ENCODE results near the gene COL4A2. TPM values are rescaled to one million over a fixed set of nuclear protein-coding genes. Genes with fewer than 3 reads are reported as not detected.

COL4A2 gene
- polyA plus RNA-seq, 1 experiment: 886 TPM

- H3K36me3 ChIP-seq (ENCODE audit: control insufficient read depth, insufficient read depth, low read length): no peaks in the 10 kb centered on the region
- ChIA-PET POLR2A (interaction anchor here (0.8 kb wide), 1 partner anchor 31 kb away, joined by 3 read pairs; no protein-coding TSS in a partner anchor), CTCF (interaction anchor here (1.2 kb wide), 1 partner anchor 11 kb away, joined by 3 read pairs; no protein-coding TSS in a partner anchor)
- H3K4me3 ChIP-seq (ENCODE audit: low read depth, low read length): no peak overlapping the region
- TF ChIP-seq, protein P1, sequence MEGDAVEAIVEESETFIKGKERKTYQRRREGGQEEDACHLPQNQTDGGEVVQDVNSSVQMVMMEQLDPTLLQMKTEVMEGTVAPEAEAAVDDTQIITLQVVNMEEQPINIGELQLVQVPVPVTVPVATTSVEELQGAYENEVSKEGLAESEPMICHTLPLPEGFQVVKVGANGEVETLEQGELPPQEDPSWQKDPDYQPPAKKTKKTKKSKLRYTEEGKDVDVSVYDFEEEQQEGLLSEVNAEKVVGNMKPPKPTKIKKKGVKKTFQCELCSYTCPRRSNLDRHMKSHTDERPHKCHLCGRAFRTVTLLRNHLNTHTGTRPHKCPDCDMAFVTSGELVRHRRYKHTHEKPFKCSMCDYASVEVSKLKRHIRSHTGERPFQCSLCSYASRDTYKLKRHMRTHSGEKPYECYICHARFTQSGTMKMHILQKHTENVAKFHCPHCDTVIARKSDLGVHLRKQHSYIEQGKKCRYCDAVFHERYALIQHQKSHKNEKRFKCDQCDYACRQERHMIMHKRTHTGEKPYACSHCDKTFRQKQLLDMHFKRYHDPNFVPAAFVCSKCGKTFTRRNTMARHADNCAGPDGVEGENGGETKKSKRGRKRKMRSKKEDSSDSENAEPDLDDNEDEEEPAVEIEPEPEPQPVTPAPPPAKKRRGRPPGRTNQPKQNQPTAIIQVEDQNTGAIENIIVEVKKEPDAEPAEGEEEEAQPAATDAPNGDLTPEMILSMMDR (IDR thresholded peaks at IDR 0.05; ENCODE audit: insufficient read depth, low read depth, low read length): no peak
- no peak for DNase-seq (ENCODE audit: low read depth)
- H3K27me3 ChIP-seq (ENCODE audit: control insufficient read depth, insufficient read depth, low read length): no peaks in the 10 kb centered on the region
Observed at GRCh38 chr13:110339263-110339662, 32.2 kb downstream of the COL4A2 start.

DNA sequence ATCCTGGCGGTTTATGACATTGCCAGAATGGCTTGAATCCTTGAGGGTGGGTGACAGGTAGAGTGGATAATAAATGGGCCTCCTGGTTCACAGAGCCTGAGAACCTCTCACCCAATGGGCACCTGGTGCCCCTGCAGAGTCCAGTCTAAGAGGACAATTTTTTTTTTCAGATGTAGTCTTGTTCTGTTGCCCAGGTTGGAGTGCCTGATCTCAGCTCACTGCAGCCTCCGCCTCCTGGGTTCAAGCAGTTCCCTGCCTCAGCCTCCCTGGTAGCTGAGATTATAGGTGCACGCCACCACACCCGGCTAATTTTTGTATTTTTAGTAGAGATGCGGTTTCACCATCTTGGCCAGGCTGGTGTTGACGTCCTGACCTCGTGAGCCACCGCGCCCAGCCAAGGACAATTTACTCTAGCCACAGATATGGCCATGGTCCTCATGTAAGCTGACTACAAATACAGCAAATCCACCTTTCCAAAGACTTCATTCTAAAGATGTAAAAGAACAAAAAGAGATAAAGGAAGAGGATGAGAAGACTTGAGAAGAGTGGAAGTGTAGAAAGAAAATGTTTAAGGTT, 33.0 kb downstream of the COL4A2 start:
- no peak for DNase-seq (ENCODE audit: low read depth)
- Histone ChIP-seq H3K36me3 (ENCODE audit: control insufficient read depth, insufficient read depth, low read length) (no peaks in the 10 kb centered on the region), H3K4me3 (ENCODE audit: low read depth, low read length) (no peak overlapping the region), H3K27me3 (ENCODE audit: control insufficient read depth, insufficient read depth, low read length) (no peaks in the 10 kb centered on the region)
- POLR2A ChIA-PET: interaction anchor here (0.8 kb wide), 1 partner anchor 32 kb away, joined by 3 read pairs; no protein-coding TSS in a partner anchor
- TF ChIP-seq, protein P1 (IDR thresholded peaks at IDR 0.05; ENCODE audit: insufficient read depth, low read depth, low read length): no peak
- CTCF ChIA-PET: interaction anchor here (0.9 to 1.3 kb wide), 2 partner anchors 89 to 118 kb away, joined by 3 read pairs; no protein-coding TSS in a partner anchor

GRCh38 chr13:110340812-110341444, 33.8 kb downstream of the COL4A2 start:
- POLR2A ChIA-PET: no interaction called here
- CTCF ChIA-PET: interaction anchor here (0.9 to 1.5 kb wide), 3 partner anchors 90 to 119 kb away, joined by 3 to 4 read pairs (median 3); no protein-coding TSS in a partner anchor
- Histone ChIP-seq H3K36me3 (ENCODE audit: control insufficient read depth, insufficient read depth, low read length) (no peaks in the 10 kb centered on the region), H3K27me3 (ENCODE audit: control insufficient read depth, insufficient read depth, low read length) (no peaks in the 10 kb centered on the region), H3K4me3 (ENCODE audit: low read depth, low read length) (no peak overlapping the region)
- no peak for DNase-seq (ENCODE audit: low read depth)
- TF ChIP-seq, protein P1 (IDR thresholded peaks at IDR 0.05; ENCODE audit: insufficient read depth, low read depth, low read length): no peak

GRCh38 chr13:110341445-110342244, 34.6 kb downstream of the COL4A2 start:
- ChIA-PET CTCF (interaction anchor here (1.5 kb wide), 1 partner anchor 94 kb away, joined by 4 read pairs; no protein-coding TSS in a partner anchor), POLR2A (no interaction called here)
- TF ChIP-seq, protein P1 (IDR thresholded peaks at IDR 0.05; ENCODE audit: insufficient read depth, low read depth, low read length): no peak
- H3K4me3 ChIP-seq (ENCODE audit: low read depth, low read length): no peak overlapping the region
- H3K36me3 ChIP-seq (ENCODE audit: control insufficient read depth, insufficient read depth, low read length): no peaks in the 10 kb centered on the region
- DNase-seq (ENCODE audit: low read depth): no peak
- no peaks in the 10 kb centered on the region for H3K27me3 ChIP-seq (ENCODE audit: control insufficient read depth, insufficient read depth, low read length)

GRCh38 chr13:110342474-110342873, 35.4 kb downstream of the COL4A2 start:
- ChIA-PET CTCF (interaction anchor here (0.9 to 1.5 kb wide), 2 partner anchors 69 to 95 kb away, joined by 3 to 4 read pairs; no protein-coding TSS in a partner anchor), POLR2A (no interaction called here)
- no peak for DNase-seq (ENCODE audit: low read depth)
- Histone ChIP-seq H3K36me3 (ENCODE audit: control insufficient read depth, insufficient read depth, low read length) (no peaks in the 10 kb centered on the region), H3K27me3 (ENCODE audit: control insufficient read depth, insufficient read depth, low read length) (no peaks in the 10 kb centered on the region), H3K4me3 (ENCODE audit: low read depth, low read length) (no peak overlapping the region)
- TF ChIP-seq, protein P1 (IDR thresholded peaks at IDR 0.05; ENCODE audit: insufficient read depth, low read depth, low read length): no peak
